Neural progenitor cell (in vitro differentiated cells): Measurements from ENCODE around the gene CHRNA1.

Experiments used
- EZH2phosphoT487 ChIP-seq: fragments of 200-600 bp; sonication (generic); IDR thresholded peaks from 2 replicates; pipeline ENCODE4 v1.6.1; 2017; ENCODE audit warnings: antibody characterized with exemption
- TF ChIP-seq, protein P1 (sequence below): fragments of 200-600 bp; sonication (generic); IDR thresholded peaks from 2 replicates; pipeline ENCODE4 v1.5.1; 2017; ENCODE audit warnings: antibody characterized with exemption, mild to moderate bottlenecking

GRCh38 chr2:174753038-174753633 lies 11.1 kb downstream of the CHRNA1 start:
- no peak for TF ChIP-seq EZH2phosphoT487
- TF ChIP-seq, protein P1, sequence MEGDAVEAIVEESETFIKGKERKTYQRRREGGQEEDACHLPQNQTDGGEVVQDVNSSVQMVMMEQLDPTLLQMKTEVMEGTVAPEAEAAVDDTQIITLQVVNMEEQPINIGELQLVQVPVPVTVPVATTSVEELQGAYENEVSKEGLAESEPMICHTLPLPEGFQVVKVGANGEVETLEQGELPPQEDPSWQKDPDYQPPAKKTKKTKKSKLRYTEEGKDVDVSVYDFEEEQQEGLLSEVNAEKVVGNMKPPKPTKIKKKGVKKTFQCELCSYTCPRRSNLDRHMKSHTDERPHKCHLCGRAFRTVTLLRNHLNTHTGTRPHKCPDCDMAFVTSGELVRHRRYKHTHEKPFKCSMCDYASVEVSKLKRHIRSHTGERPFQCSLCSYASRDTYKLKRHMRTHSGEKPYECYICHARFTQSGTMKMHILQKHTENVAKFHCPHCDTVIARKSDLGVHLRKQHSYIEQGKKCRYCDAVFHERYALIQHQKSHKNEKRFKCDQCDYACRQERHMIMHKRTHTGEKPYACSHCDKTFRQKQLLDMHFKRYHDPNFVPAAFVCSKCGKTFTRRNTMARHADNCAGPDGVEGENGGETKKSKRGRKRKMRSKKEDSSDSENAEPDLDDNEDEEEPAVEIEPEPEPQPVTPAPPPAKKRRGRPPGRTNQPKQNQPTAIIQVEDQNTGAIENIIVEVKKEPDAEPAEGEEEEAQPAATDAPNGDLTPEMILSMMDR, result no peak
